B cell (primary cell): ENCODE measurements around the gene PPP2R5A.

ENCODE experiments used
- EZH2 ChIP-seq: IDR thresholded peaks from 2 replicates; pipeline ENCODE4 v1.6.1; 2012; ENCODE audit warnings: borderline replicate concordance, low read depth, mild to moderate bottlenecking, moderate library complexity, low read length; ENCODE audit not compliant: insufficient read depth, poor library complexity, severe bottlenecking
- TF ChIP-seq, protein P1 (sequence below): fragments of 200-600 bp; IDR thresholded peaks from one replicate; pipeline ENCODE4 v1.8.0; 2022; ENCODE audit warnings: antibody characterized with exemption, mild to moderate bottlenecking

DNA sequence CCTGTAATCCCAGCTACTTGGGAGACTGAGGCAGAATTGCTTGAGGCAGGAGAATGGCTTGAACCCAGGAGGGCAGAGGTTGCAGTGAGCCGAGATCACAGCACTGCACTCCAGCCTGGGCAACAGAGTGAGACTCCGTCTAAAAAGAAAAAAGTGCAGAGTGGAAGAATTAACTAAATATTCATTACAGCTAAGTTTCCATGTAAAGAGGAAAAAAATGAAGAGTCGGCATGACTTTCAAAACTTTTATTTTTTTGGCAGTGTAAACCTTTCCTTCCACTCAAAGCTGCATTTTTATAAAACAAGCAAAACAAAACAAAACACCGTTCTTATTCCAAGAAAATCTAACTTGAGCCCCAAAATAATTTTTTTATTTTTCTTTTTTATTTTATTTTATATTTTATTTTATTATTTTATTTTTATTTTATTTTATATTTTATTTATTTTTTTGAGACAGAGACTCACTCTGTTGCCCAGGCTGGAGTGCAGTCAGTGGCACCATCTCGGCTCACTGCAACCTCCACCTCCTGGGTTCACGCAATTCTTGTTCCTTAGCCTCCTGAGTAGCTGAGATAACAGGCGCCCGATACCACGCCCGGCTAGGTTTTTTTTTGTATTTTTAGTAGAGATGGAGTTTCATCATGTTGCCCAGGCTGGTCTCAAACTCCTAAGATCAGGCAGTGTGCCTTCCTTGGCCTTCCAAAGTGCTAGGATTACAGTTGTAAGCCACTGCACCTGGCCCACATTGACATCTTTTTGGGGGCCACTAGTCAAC is 66.6 kb downstream of the PPP2R5A start:
- TF ChIP-seq EZH2 = no peak
- TF ChIP-seq, protein P1, sequence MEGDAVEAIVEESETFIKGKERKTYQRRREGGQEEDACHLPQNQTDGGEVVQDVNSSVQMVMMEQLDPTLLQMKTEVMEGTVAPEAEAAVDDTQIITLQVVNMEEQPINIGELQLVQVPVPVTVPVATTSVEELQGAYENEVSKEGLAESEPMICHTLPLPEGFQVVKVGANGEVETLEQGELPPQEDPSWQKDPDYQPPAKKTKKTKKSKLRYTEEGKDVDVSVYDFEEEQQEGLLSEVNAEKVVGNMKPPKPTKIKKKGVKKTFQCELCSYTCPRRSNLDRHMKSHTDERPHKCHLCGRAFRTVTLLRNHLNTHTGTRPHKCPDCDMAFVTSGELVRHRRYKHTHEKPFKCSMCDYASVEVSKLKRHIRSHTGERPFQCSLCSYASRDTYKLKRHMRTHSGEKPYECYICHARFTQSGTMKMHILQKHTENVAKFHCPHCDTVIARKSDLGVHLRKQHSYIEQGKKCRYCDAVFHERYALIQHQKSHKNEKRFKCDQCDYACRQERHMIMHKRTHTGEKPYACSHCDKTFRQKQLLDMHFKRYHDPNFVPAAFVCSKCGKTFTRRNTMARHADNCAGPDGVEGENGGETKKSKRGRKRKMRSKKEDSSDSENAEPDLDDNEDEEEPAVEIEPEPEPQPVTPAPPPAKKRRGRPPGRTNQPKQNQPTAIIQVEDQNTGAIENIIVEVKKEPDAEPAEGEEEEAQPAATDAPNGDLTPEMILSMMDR = no peak
